ENCODE data around the gene DTNB. TPM values are rescaled to one million over a fixed set of nuclear protein-coding genes. Genes with fewer than 3 reads are reported as not detected.
"Not testable (repeated sequence)": the region's sequence is repeated elsewhere in the genome, so short reads cannot be mapped to it uniquely, and the experiment has no call there.

The DTNB gene
- total RNA-seq, 1 donor, result 18.3 TPM

DNA sequence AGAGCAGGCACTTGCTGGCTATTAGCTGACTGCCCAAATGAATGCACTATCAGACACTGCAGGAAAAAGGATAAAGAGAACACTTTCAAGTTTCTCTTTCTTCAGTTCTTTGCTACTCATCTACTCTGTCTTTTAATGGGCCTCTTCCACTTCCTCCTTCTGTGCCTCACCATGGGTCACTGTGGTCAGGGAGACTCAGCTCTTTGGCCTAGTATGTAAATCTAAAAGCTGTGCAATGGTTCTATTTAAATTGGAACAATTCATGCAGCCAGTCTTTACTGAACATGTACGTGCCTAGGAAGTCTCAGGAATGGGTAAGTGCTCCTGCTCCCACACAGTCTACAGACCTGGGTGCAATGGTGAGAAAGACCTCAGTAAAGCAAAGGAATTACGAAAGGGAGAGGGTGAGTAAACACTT lies 252.5 kb downstream of the DTNB start:
- Histone ChIP-seq H3K4me1 (ENCODE audit: insufficient read depth, low read length) (peaks cover 39% of the 10 kb centered on the region), H3K4me3 (ENCODE audit: low read length) (no peak overlapping the region), H3K9me3 (ENCODE audit: low read depth, low read length) (no peaks in the 10 kb centered on the region), H3K27me3 (ENCODE audit: insufficient read depth, low read length) (no peaks in the 10 kb centered on the region)

DNA sequence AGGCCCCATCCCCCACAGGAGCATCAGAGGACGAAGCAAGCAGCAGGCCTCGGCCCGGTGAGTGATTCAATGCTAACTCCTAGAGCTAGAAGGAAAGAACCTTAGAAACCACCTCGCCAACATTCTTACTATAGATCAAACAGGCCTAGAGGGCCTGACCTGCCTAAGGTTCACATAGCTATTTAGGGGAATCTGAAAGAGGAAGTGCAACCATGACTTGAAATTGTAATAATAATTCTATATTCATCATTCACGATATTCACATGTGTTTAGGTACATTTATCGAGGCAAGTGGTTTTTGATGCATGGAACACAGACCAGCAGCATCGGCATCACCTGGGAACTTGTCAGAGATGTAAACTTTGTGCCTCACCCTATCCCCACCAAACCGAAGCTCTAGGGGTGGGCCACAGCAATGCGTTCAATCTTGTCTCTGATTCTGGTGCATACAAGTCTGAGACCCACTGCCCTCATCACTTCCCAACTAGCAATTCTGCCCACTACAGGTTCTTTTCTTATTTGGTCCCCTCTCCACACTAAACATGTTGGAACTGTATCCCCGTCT lies 253.6 kb downstream of the DTNB start:
- H3K9me3 ChIP-seq (ENCODE audit: low read depth, low read length), result no peaks in the 10 kb centered on the region
- H3K4me1 ChIP-seq (ENCODE audit: insufficient read depth, low read length), result peaks cover 39% of the 10 kb centered on the region
- H3K4me3 ChIP-seq (ENCODE audit: low read length), result no peak overlapping the region
- H3K27me3 ChIP-seq (ENCODE audit: insufficient read depth, low read length), result no peaks in the 10 kb centered on the region

DNA sequence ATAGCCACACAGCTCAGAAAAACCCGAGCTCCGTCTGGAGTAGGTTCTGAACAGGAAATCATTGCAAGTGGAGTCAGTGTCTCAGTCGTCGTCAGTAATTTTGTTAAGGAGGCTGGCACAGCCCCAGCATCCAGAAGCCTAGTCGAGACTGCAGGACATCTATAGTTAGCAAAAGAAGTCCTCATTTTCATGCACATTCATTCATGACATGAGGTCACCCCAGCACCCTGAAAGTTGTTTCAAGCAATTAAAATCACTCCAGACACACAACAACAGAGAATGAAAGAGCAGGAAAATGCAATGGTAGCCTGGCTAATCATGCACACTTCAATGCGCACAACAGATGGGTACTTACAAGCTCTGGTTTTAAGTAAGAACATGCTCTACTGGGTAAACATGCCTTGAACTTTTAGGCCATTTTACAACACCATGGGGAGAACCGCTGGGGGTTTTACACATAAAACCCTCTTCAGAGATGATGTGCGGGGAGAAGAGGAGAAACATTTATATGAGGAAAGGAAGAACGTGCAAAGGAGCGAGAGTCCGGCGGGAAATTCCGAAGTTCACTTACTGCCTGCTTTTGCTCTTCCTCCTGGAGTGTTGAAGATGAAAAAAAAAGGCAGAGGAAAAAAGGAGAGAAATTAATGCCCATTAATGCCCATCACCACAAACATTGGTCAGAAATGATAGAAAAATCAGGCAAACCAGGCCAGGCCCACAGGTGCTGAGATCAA lies 254.3 kb downstream of the DTNB start:
- H3K27me3 ChIP-seq (ENCODE audit: insufficient read depth, low read length), result no peaks in the 10 kb centered on the region
- peaks cover 39% of the 10 kb centered on the region for H3K4me1 ChIP-seq (ENCODE audit: insufficient read depth, low read length)
- no peaks in the 10 kb centered on the region for H3K9me3 ChIP-seq (ENCODE audit: low read depth, low read length)
- no peak overlapping the region for H3K4me3 ChIP-seq (ENCODE audit: low read length)

DNA sequence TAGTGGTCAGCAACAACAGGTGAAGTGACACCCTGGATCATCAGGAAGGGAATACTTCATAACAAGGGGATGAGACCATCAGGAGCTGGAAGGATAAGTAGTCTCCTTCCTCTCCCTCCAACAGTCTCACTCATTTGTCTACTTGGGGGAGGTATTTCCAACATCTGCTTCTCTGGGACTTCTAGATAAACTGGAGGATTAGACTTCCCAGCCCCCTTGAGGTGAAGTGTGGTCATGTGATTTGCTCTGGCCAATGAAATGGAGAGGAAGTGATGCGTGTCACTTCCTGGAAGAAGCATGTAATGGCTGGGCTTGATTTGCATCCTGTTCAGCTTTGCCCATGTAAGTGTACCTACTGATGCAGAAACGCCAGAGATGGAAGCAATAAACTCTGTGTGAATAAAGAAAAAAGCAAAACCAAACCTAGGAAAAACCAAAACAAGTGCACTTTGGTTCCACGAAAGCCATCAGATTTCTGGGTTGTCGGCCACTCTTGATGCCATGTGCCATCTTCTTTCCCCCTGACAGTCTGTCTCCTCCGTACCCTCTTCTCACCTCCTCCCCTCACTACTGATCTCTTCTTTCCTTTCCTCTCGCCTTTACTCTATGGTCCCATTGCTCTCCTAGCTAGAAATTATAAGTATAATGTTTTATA lies 255.5 kb downstream of the DTNB start:
- H3K27me3 ChIP-seq (ENCODE audit: insufficient read depth, low read length), result no peaks in the 10 kb centered on the region
- H3K9me3 ChIP-seq (ENCODE audit: low read depth, low read length), result no peaks in the 10 kb centered on the region
- no peak overlapping the region for H3K4me3 ChIP-seq (ENCODE audit: low read length)
- H3K4me1 ChIP-seq (ENCODE audit: insufficient read depth, low read length), result peaks cover 39% of the 10 kb centered on the region

DNA sequence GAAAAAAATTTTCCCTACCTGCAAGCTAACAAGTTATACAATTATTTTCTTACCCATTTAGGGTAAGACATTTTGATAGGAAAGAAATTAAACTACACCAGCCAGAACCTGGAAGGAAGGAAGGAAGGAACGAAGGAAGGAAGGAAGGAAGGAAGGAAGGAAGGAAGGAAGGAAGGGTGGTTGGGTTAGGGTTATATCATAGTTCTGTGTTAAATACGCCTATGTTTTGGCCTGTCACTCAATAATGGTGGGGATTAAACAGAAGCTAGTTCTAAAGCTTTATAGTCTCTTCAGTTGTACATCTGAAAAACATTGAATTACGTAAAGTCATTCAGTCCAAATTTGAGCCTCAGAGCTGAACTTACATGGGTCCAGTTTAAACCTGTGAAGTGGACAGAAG lies 256.7 kb downstream of the DTNB start:
- H3K4me1 ChIP-seq (ENCODE audit: insufficient read depth, low read length), result peaks cover 36% of the 10 kb centered on the region
- H3K4me3 ChIP-seq (ENCODE audit: low read length), result no peak overlapping the region
- no peaks in the 10 kb centered on the region for H3K9me3 ChIP-seq (ENCODE audit: low read depth, low read length)
- H3K27me3 ChIP-seq (ENCODE audit: insufficient read depth, low read length), result no peaks in the 10 kb centered on the region

DNA sequence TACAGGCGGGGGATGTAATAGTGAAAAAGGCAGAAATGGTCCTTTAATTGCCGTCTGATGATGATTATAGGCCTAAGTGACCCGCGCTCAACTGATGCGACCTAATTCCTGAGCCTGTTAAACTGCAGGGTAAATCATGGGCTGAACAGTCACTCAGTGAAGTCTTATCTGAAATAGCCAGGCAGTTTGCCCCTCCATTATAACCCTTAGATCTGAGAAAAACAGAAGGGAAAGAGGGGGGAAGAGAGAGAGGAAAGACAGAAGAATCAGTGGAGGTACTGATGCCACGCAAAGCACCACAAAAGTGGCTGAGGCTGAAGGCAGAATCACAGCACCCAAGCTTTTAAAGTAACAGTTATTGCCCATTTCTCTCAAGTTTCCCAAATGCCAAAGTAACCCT lies 258.6 kb downstream of the DTNB start:
- Histone ChIP-seq H3K4me3 (ENCODE audit: low read length) (no peak overlapping the region), H3K27me3 (ENCODE audit: insufficient read depth, low read length) (no peaks in the 10 kb centered on the region), H3K9me3 (ENCODE audit: low read depth, low read length) (no peaks in the 10 kb centered on the region), H3K4me1 (ENCODE audit: insufficient read depth, low read length) (peaks cover 34% of the 10 kb centered on the region)

DNA sequence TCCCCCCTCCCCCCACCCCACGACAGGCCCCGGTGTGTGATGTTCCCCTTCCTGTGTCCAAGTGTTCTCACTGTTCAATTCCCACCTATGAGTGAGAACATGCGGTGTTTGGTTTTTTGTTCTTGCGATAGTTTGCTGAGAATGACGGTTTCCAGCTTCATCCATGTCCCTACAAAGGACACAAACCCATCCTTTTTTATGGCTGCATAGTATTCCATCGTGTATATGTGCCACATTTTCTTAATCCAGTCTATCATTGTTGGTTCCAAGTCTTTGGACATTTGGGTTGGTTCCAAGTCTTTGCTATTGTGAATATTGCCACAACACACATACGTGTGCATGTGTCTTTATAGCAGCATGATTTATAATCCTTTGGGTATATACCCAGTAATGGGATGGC lies 260.0 kb downstream of the DTNB start:
- H3K9me3 ChIP-seq (ENCODE audit: low read depth, low read length); H3K4me3 ChIP-seq (ENCODE audit: low read length); H3K27me3 ChIP-seq (ENCODE audit: insufficient read depth, low read length): not testable (repeated sequence)
- peaks cover 29% of the 10 kb centered on the region for H3K4me1 ChIP-seq (ENCODE audit: insufficient read depth, low read length)

DNA sequence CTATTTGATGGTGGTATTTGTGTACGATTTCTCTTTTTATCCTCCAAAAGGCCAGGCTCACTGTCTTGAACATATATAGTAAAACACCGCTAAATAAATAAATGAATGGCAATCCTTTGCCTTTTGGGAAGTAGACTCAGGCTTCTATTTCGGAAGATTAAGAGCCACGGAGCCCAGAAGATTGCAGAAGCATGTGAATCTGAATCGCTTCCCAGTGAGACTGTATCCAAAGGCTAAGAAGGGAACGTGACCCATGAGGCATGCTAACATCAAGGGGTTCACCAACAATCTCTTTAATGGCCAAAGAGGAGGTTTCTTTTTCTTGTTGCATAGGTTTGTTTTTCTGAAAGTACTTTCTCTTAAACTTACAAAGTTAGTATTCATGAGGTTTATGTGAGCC lies 261.6 kb downstream of the DTNB start:
- peaks cover 22% of the 10 kb centered on the region for H3K4me1 ChIP-seq (ENCODE audit: insufficient read depth, low read length)
- H3K4me3 ChIP-seq (ENCODE audit: low read length), result no peak overlapping the region
- H3K27me3 ChIP-seq (ENCODE audit: insufficient read depth, low read length), result no peaks in the 10 kb centered on the region

DNA sequence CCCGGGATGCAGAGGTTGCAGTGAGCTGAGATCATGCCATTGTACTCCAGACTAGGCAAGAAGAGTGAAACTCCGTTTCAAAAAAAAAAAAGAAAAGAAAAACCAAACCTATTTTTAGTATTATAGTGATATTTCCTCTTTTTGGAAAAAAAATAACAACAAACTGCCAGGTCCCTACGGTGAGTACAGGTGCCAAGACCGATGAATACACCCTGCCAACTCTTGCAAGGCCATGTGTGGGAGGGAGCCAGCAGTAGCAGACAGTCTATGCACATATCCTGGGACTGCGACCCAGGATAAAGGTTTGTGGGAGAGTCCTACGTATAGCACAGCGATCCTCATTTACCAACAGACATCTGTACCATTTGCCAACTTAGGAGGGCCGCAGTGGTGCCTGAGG lies 262.1 kb downstream of the DTNB start:
- no peak overlapping the region for H3K4me3 ChIP-seq (ENCODE audit: low read length)
- peaks cover 22% of the 10 kb centered on the region for H3K4me1 ChIP-seq (ENCODE audit: insufficient read depth, low read length)
- H3K27me3 ChIP-seq (ENCODE audit: insufficient read depth, low read length), result no peaks in the 10 kb centered on the region

More for the DNA sequence above, 261.6 kb downstream of the DTNB start:
- H3K9me3 ChIP-seq (ENCODE audit: low read depth, low read length), result no peaks in the 10 kb centered on the region

DNA sequence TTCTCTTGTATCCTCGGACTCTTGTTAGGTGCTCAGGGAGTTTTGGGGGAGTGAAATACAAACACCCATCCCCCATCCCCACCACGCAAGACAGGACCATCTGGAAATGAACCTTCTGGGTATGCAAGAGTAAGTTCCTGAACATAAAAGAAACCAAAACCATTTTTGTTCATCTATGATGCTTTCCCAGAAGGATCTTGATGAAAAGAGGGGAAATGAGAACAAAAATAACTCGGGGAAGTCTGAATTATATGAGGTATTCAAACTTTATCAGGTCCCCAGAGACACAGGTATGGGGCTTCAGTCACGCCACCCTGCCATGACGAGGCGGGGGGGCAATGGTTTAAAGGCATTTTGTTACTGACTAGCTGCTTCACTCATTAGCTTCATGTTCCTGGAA lies 263.0 kb downstream of the DTNB start:
- H3K4me1 ChIP-seq (ENCODE audit: insufficient read depth, low read length), result peaks cover 22% of the 10 kb centered on the region

More for the DNA sequence above, 262.1 kb downstream of the DTNB start:
- no peaks in the 10 kb centered on the region for H3K9me3 ChIP-seq (ENCODE audit: low read depth, low read length)

DNA sequence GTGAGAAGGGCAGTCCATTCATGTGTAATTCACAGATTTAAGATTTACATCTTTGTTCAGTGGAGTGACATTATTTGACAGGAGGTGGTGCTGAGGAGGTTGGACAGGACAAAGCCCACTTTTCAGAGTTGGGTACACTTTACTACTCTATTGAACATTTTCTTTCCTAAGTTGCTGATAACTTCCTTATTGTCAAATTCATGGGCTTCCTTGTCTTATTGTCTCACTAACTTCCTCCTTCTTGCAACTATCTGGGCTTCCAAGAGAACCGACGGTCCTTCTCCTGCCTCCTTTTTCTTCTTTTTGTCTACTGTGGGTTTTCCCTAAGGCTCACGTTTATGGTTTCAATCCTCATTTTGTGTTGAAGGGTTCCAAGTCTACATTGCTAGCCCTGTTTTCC lies 263.9 kb downstream of the DTNB start:
- H3K4me3 ChIP-seq (ENCODE audit: low read length), result no peak overlapping the region
- peaks cover 22% of the 10 kb centered on the region for H3K4me1 ChIP-seq (ENCODE audit: insufficient read depth, low read length)
- no peaks in the 10 kb centered on the region for H3K9me3 ChIP-seq (ENCODE audit: low read depth, low read length)
- no peaks in the 10 kb centered on the region for H3K27me3 ChIP-seq (ENCODE audit: insufficient read depth, low read length)

More for the DNA sequence above, 263.0 kb downstream of the DTNB start:
- Histone ChIP-seq H3K9me3 (ENCODE audit: low read depth, low read length) (no peaks in the 10 kb centered on the region), H3K4me3 (ENCODE audit: low read length) (no peak overlapping the region), H3K27me3 (ENCODE audit: insufficient read depth, low read length) (no peaks in the 10 kb centered on the region)

DNA sequence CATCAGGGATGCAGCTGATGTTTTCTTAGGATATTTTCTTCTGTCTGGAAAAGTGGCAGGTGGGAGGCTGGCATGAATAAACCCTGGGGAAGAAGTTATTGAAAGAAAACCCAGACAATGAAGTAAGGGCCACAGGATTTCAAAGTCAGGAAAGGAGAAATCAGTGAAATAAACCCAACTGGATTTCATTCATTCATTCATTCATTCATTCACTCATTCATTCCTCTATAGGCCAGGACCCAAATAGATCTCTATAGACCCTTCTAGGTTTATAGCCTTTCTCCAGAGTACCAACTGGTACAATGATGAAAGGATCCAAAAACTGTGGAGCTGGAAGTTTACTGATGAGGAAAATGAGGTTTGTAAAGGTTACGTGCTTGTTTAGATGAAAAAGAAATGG lies 264.3 kb downstream of the DTNB start:
- Histone ChIP-seq H3K4me3 (ENCODE audit: low read length) (no peak overlapping the region), H3K27me3 (ENCODE audit: insufficient read depth, low read length) (no peaks in the 10 kb centered on the region), H3K4me1 (ENCODE audit: insufficient read depth, low read length) (peaks cover 25% of the 10 kb centered on the region), H3K9me3 (ENCODE audit: low read depth, low read length) (no peaks in the 10 kb centered on the region)

DNA sequence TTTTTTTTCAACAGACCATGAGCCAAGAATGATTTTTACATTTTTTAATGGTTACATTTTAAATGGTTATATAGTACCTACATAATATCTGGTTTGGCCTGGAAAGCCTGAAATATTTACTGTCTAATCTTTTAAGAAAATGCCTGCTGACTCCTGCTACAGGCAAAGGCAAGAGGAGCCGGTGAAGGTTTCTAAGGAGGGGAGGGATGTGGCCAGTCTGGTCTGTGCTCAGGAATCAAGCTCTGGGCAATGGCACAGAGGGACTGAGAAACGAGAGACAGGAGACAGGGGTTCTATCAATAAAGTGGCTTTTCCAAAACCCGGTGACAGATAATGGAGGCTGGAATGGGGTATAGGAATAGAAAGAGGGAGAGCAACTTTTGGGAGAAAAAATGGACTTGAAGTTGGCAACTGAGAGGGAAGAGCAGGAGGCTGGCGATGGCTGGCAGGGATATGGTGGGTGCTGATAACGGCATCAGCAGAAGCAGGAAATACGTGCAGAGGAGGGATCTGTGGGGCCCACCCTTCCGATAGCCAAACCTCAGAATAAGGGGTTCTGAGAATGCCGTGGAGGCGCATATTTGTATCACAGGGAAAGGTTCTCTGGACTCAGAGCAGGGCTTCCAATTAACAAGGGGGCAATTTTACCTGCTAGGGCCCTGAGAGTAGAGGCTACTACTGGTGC lies 267.6 kb downstream of the DTNB start:
- Histone ChIP-seq H3K9me3 (ENCODE audit: low read depth, low read length) (no peaks in the 10 kb centered on the region), H3K4me1 (ENCODE audit: insufficient read depth, low read length) (peaks cover 34% of the 10 kb centered on the region), H3K27me3 (ENCODE audit: insufficient read depth, low read length) (no peaks in the 10 kb centered on the region), H3K4me3 (ENCODE audit: low read length) (no peak overlapping the region)

DNA sequence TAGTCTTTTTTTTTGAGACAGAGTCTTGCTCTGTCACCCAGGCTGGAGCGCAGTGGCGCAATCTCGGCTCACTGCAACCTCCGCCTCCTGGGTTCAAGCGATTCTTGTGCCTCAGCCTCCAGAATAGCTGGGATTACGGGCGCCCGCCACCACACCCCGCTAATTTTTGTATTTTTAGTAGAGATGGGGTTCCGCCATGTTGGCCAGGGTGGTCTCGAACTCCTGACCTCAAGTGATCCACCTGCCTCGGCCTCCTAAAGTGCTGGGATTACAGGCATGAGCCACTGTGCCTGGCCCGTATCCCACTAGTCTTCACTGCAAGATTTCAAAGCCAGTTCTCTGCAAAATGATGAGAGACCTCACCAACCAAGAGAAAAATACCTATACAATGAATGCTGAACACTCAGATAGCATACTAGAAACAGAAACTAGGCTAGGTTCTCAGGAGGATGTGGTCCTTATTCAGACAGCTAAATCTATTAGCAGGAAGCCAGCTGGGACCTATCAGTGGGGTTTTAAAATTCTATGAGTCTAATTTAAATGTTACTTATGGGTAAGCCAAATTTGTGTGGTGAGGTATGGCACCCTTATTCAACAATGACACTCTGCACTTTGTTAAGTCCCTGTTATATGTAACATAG lies 270.1 kb downstream of the DTNB start:
- H3K4me1 ChIP-seq (ENCODE audit: insufficient read depth, low read length), result peaks cover 21% of the 10 kb centered on the region
- H3K9me3 ChIP-seq (ENCODE audit: low read depth, low read length); H3K4me3 ChIP-seq (ENCODE audit: low read length); H3K27me3 ChIP-seq (ENCODE audit: insufficient read depth, low read length): not testable (repeated sequence)

DNA sequence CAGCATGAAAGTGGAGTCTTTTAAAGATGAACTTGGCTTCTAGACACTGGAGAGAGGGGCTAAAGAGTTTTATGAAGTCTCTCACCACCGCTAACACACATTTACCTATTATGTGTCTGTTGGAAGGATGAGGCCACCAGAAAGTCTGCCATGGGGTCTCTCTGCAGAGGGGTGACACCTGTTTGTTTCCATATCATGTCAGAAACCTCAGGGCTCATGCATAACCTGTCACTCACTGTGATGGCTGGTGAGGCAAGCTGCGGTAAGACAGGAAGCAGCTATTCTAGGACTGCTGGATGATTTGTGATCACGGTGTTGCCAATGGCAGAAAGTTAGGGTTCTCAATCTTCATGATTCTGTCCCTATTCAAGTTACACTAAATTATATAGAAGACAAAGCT lies 270.9 kb downstream of the DTNB start:
- Histone ChIP-seq H3K27me3 (ENCODE audit: insufficient read depth, low read length) (no peaks in the 10 kb centered on the region), H3K4me1 (ENCODE audit: insufficient read depth, low read length) (peaks cover 21% of the 10 kb centered on the region), H3K4me3 (ENCODE audit: low read length) (no peak overlapping the region), H3K9me3 (ENCODE audit: low read depth, low read length) (no peaks in the 10 kb centered on the region)
